ENCODE results near the gene GTF2A1. TPM values are rescaled to one million over a fixed set of nuclear protein-coding genes. Genes with fewer than 3 reads are reported as not detected.

The GTF2A1 gene
- total and polyA plus RNA-seq, 4 donors, result 4.5 to 40.8 (median 16.7) TPM

DNA sequence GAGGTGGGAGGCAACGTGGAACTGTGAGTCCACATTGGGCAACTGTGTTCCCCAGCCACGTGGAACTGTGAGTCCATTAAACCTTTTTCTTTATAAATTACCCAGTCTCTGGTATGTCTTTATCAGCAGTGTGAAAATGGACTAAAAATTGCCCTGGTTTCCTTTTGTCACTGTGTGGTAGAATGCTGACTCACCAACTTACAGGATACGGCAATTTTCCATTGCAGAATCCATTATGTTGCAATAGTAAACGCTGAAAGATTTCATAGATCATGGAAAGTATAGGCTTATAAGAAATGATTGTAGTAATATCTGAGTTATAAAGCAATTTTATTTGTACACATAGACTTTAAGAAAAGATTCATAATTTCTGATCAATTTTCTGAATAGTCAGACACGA lies 93.0 kb downstream of the GTF2A1 start:
- TF ChIP-seq, protein P1, sequence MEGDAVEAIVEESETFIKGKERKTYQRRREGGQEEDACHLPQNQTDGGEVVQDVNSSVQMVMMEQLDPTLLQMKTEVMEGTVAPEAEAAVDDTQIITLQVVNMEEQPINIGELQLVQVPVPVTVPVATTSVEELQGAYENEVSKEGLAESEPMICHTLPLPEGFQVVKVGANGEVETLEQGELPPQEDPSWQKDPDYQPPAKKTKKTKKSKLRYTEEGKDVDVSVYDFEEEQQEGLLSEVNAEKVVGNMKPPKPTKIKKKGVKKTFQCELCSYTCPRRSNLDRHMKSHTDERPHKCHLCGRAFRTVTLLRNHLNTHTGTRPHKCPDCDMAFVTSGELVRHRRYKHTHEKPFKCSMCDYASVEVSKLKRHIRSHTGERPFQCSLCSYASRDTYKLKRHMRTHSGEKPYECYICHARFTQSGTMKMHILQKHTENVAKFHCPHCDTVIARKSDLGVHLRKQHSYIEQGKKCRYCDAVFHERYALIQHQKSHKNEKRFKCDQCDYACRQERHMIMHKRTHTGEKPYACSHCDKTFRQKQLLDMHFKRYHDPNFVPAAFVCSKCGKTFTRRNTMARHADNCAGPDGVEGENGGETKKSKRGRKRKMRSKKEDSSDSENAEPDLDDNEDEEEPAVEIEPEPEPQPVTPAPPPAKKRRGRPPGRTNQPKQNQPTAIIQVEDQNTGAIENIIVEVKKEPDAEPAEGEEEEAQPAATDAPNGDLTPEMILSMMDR (IDR thresholded peaks at IDR 0.05; ENCODE audit: control extremely low read depth, extremely low read depth), result no peak
- Histone ChIP-seq H3K4me1 (ENCODE audit: control insufficient read depth in 5 of 5, insufficient read depth in 5 of 5, low read length in 5 of 5) (no peaks in the 10 kb centered on the region), H3K4me3 (no peak overlapping the region), H3K27ac (ENCODE audit: low read depth in 1 of 2, low read length in 1 of 2) (no peak overlapping the region), H3K27me3 (ENCODE audit: control insufficient read depth in 3 of 3, insufficient read depth in 3 of 3, low read length in 2 of 3) (no peaks in the 10 kb centered on the region), H3K9ac (ENCODE audit: insufficient read depth in 1 of 2, low read length in 2 of 2) (no peak overlapping the region), H3K36me3 (ENCODE audit: control insufficient read depth in 4 of 4, insufficient read depth in 4 of 4, low read length in 4 of 4) (no peaks in the 10 kb centered on the region), H3K9me3 (ENCODE audit: control insufficient read depth in 4 of 4, insufficient read depth in 3 of 4, low read length in 3 of 4) (peaks cover 0 to 3% (median 0%) of the 10 kb centered on the region in 4 donors)
- ATAC-seq (ENCODE audit: insufficient read depth, low FRiP score), result no peak
- DNase-seq, result peak in 2 of 3 donors; percentile 9 to 40
- WGBS, 2 donors, result 42 to 65% methylated on average over 5 of the region's 5 CpGs

DNA sequence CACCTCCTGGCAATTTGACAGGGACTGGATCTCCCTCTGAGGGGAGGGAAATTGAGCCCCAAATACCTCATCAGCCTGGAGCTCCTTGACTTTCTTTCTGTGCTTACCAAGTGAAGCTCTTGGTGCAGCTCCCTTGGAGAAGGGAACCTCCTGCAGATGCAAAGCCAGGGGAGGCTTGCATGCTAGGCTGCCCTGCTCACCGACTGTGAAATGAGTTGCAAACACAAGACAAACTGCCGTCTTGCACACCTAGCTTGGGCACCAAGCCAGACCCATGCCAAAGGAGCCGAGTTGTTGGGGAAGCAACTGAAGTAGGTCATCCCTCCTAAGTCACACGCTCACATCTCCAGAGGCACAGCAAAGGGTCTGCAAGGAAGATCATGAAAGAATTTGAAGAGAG lies 95.2 kb downstream of the GTF2A1 start:
- Histone ChIP-seq H3K27ac (ENCODE audit: low read depth in 1 of 2, low read length in 1 of 2) (no peak overlapping the region), H3K4me3 (no peak overlapping the region), H3K9ac (ENCODE audit: insufficient read depth in 1 of 2, low read length in 2 of 2) (no peak overlapping the region), H3K4me1 (ENCODE audit: control insufficient read depth in 5 of 5, insufficient read depth in 5 of 5, low read length in 5 of 5) (no peaks in the 10 kb centered on the region), H3K27me3 (ENCODE audit: control insufficient read depth in 3 of 3, insufficient read depth in 3 of 3, low read length in 2 of 3) (no peaks in the 10 kb centered on the region), H3K9me3 (ENCODE audit: control insufficient read depth in 4 of 4, insufficient read depth in 3 of 4, low read length in 3 of 4) (peaks cover 0 to 2% (median 0%) of the 10 kb centered on the region in 4 donors), H3K36me3 (ENCODE audit: control insufficient read depth in 4 of 4, insufficient read depth in 4 of 4, low read length in 4 of 4) (no peaks in the 10 kb centered on the region)
- DNase-seq (no peak), ATAC-seq (ENCODE audit: insufficient read depth, low FRiP score) (no peak)
- WGBS, 2 donors, result 66 to 89% methylated on average over 4 of the region's 4 CpGs
- TF ChIP-seq, protein P1 (IDR thresholded peaks at IDR 0.05; ENCODE audit: control extremely low read depth, extremely low read depth), result no peak

Small RNA genes lying within 50 kb of the gene (small RNA-seq; reads per million reads assigned to genes)
- not detected for gene DYNLL1P1 (ENCODE audit: low replicate concordance)
- 1.1 reads per million, percentile 83 among the genes with 10 or more reads in this experiment for gene SNORA79 (ENCODE audit: low replicate concordance)

Other genes with a start within 250 kb of the GTF2A1 start
- 10 to 100 TPM; 26.4 to 27.6 TPM for gene STON2, start 179.4 kb upstream of the GTF2A1 start, total RNA-seq
- 1 to 10 TPM; 3.1 to 4.0 TPM for gene STON2, start 179.4 kb upstream of the GTF2A1 start, polyA plus RNA-seq

Measured in lung (tissue), 13 donors.